K562 (cell line): Measurements from ENCODE around the gene CCDC17. TPM values are rescaled to one million over a fixed set of nuclear protein-coding genes. Genes with fewer than 3 reads are reported as not detected.

Experiments used
- BRD9 ChIP-seq: fragments of 450-650 bp; IDR thresholded peaks from 2 replicates; pipeline ENCODE4 v1.6.1; 2018; ENCODE audit warnings: low read depth; ENCODE audit not compliant: partially characterized antibody
- CHD2 ChIP-seq: IDR thresholded peaks from 2 replicates; pipeline ENCODE4 v1.6.1; 2011; ENCODE audit warnings: low read depth, low read length
- HNRNPUL1 ChIP-seq: fragments of 200-400 bp; formaldehyde crosslinking; IDR thresholded peaks from 2 replicates; pipeline ENCODE4 v1.6.1; 2017; ENCODE audit warnings: low read length
- ILF3 ChIP-seq: fragments of 450-650 bp; IDR thresholded peaks from 2 replicates; pipeline ENCODE4 v1.6.1; 2018; ENCODE audit warnings: antibody characterized with exemption, mild to moderate bottlenecking, moderate library complexity, borderline replicate concordance
- MTA1 ChIP-seq: fragments of 450-650 bp; IDR thresholded peaks from 2 replicates; pipeline ENCODE4 v1.6.1; 2017; ENCODE audit warnings: borderline replicate concordance
- MYC ChIP-seq, 2 experiments: fragments of 250-450 bp in 1 of 2; sonication (Bioruptor Pico) in 1 of 2; IDR thresholded peaks; 2 replicates each; pipeline versions ENCODE4 v1.5.1 to v1.6.1; 2012 to 2021; ENCODE audit warnings: low read depth in 2 of 2, borderline replicate concordance in 1 of 2, improper control_type of control experiment in 1 of 2, low read length in 1 of 2, mild to moderate bottlenecking in 1 of 2, moderate library complexity in 1 of 2
- NR2F6 ChIP-seq: fragments of 450-650 bp; formaldehyde crosslinking; IDR thresholded peaks from 2 replicates; pipeline ENCODE4 v1.4.0; 2020; ENCODE audit warnings: mild to moderate bottlenecking
- PHF21A ChIP-seq: fragments of 450-650 bp; IDR thresholded peaks from 2 replicates; pipeline ENCODE4 v1.6.1; 2017; ENCODE audit warnings: low read depth, borderline replicate concordance
- SETDB1 ChIP-seq: IDR thresholded peaks from one replicate; pipeline ENCODE4 v1.6.1; 2012; ENCODE audit warnings: low read length, control low read depth, inconsistent platforms
- SMC3 ChIP-seq: conservative IDR thresholded peaks from 2 replicates; pipeline ENCODE4 v1.6.1; 2011; ENCODE audit warnings: low read depth, low read length, improper control_type of control experiment; ENCODE audit not compliant: insufficient read depth
- THRAP3 ChIP-seq: fragments of 450-650 bp; IDR thresholded peaks from 2 replicates; pipeline ENCODE4 v1.6.1; 2016; ENCODE audit warnings: mild to moderate bottlenecking, inconsistent platforms, borderline replicate concordance
- ZBTB1 ChIP-seq: sonication (generic); formaldehyde crosslinking; IDR thresholded peaks from 2 replicates; pipeline ENCODE4 v1.8.1; 2023; ENCODE audit warnings: missing genetic modification reagents, low read depth, mild to moderate bottlenecking, borderline replicate concordance
- ZKSCAN1 ChIP-seq: fragments of 150-350 bp; IDR thresholded peaks from 2 replicates; pipeline ENCODE4 v1.6.1; 2016; ENCODE audit warnings: low read depth, low read length
- ZNF232 ChIP-seq: sonication (generic); formaldehyde crosslinking; IDR thresholded peaks from 2 replicates; pipeline ENCODE4 v1.8.0; 2022; ENCODE audit warnings: mild to moderate bottlenecking, missing genetic modification reagents
- ZNF583 ChIP-seq: fragments of 250-450 bp; sonication (Bioruptor Pico); IDR thresholded peaks from 2 replicates; pipeline ENCODE4 v1.4.0; 2020
- ZNF696 ChIP-seq: fragments of 250-450 bp; sonication (Bioruptor Pico); conservative IDR thresholded peaks from 2 replicates; pipeline ENCODE4 v1.4.0; 2020; ENCODE audit warnings: mild to moderate bottlenecking, moderate library complexity
- polyA plus RNA-seq, 8 experiments: library from polyadenylated mRNA; depleted of rRNA in 4 of 8; stranded (reverse) in 5 of 8; unstranded in 3 of 8; fragments of >200 nt; fragmentation: Nextera tagmentation in 2 of 8; fragmentation: Illumina TruSeq in 1 of 8; extraction: Ambion mirVana in 2 of 8; extraction: Trizol in 1 of 8; gene quantifications; 2 replicates each; pipeline versions ENCODE4 v1.2.1 to v1.2.3, GENCODE V29; 2011 to 2014; ENCODE audit warnings: inconsistent platforms in 1 of 8, missing spikeins in 1 of 8
- total RNA-seq, 7 experiments: library from RNA; depleted of rRNA in 6 of 7; stranded (reverse); fragments of >200 nt in 6 of 7; fragmentation: Illumina TruSeq in 2 of 7; extraction: Trizol in 2 of 7; gene quantifications; 2 replicates each; pipeline versions ENCODE4 v1.2.1 to v1.2.3, GENCODE V29; 2011 to 2021; ENCODE audit warnings: low replicate concordance in 1 of 7
- TF ChIP-seq, protein P1 (sequence below): sonication (generic); formaldehyde crosslinking; IDR thresholded peaks from 2 replicates; pipeline ENCODE4 v1.8.0; 2022; ENCODE audit warnings: mild to moderate bottlenecking, missing genetic modification reagents
- TF ChIP-seq, protein P2 (sequence below): fragments of 200-800 bp; sonication (Bioruptor generic); IDR thresholded peaks from 2 replicates; pipeline ENCODE4 v1.6.1; 2016; ENCODE audit warnings: missing genetic modification characterization, missing compliant biosample characterization

CCDC17 gene
- total and polyA plus RNA-seq, 9 of the 15 experiments (the other 6 are each of a cell fraction or from before 2014, with no cell fraction given), result 0.20 to 2.4 (median 0.85) TPM

DNA sequence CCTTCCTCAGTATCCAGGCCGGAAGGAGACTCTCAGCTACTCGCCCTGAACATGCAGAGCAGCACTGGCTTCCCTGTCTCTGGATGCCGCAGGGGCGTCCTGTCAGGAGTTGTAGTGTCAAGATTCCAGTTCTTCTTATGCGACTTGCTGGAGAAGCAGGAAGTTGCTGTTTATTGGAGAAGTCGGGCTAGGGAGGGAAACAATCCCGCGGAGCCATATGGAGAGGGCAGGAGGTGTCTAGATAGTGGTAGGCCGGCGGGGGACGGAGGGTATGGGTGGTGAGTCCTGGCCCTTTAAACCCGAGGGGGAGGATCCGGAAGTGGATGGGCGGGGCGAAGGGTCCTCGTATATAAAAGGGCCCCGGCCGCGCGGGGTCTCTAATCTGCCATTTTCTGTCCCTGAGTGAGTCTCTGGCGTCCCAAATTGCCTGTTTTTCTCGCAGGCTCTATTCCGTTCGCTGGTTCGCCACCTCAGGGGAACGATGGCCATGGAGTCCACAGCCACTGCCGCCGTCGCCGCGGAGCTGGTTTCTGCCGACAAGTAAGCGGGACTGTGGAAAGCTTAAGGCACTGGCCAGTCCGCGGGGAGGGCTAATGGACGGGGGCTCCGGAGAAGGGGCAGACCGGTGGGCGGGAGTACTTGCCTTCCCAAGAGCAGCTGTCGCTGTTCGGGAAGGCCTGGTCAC is 40.0 kb downstream of the CCDC17 start, which contains the start of gene NASP (continued):
- TF ChIP-seq, protein P1, sequence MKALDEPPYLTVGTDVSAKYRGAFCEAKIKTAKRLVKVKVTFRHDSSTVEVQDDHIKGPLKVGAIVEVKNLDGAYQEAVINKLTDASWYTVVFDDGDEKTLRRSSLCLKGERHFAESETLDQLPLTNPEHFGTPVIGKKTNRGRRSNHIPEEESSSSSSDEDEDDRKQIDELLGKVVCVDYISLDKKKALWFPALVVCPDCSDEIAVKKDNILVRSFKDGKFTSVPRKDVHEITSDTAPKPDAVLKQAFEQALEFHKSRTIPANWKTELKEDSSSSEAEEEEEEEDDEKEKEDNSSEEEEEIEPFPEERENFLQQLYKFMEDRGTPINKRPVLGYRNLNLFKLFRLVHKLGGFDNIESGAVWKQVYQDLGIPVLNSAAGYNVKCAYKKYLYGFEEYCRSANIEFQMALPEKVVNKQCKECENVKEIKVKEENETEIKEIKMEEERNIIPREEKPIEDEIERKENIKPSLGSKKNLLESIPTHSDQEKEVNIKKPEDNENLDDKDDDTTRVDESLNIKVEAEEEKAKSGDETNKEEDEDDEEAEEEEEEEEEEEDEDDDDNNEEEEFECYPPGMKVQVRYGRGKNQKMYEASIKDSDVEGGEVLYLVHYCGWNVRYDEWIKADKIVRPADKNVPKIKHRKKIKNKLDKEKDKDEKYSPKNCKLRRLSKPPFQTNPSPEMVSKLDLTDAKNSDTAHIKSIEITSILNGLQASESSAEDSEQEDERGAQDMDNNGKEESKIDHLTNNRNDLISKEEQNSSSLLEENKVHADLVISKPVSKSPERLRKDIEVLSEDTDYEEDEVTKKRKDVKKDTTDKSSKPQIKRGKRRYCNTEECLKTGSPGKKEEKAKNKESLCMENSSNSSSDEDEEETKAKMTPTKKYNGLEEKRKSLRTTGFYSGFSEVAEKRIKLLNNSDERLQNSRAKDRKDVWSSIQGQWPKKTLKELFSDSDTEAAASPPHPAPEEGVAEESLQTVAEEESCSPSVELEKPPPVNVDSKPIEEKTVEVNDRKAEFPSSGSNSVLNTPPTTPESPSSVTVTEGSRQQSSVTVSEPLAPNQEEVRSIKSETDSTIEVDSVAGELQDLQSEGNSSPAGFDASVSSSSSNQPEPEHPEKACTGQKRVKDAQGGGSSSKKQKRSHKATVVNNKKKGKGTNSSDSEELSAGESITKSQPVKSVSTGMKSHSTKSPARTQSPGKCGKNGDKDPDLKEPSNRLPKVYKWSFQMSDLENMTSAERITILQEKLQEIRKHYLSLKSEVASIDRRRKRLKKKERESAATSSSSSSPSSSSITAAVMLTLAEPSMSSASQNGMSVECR (CRISPR knock-in tag), result peak; percentile 95
- TF ChIP-seq CHD2 (peak; percentile 45; the same call in 1 of the 2 replicates), SMC3 (no peak), ZNF696 (CRISPR knock-in tag) (no peak), THRAP3 (peak; percentile 83), ZKSCAN1 (peak; percentile 4; the same call in 1 of the 2 replicates), NR2F6 (CRISPR knock-in tag) (no peak), HNRNPUL1 (no peak; the same call in 1 of the 2 replicates), PHF21A (peak; percentile 74), ZNF583 (CRISPR knock-in tag) (0 out of 2 replicates have a peak, but pooled peaks have one; percentile 21), ILF3 (no peak; the same call in 1 of the 2 replicates), ZBTB1 (CRISPR knock-in tag) (no peak), BRD9 (peak; percentile 80), SETDB1 (no peak), MTA1 (no peak), MYC (IDR thresholded peaks at IDR 0.05; ENCODE audit: low read depth, low read length) (peak; percentile 41; the same call in 1 of the 2 replicates), MYC (CRISPR knock-in tag; IDR thresholded peaks at IDR 0.05; ENCODE audit: borderline replicate concordance, low read depth) (peak; percentile 67; the same call in 1 of the 2 replicates), ZNF232 (CRISPR knock-in tag) (peak; percentile 89)
- TF ChIP-seq, protein P2, sequence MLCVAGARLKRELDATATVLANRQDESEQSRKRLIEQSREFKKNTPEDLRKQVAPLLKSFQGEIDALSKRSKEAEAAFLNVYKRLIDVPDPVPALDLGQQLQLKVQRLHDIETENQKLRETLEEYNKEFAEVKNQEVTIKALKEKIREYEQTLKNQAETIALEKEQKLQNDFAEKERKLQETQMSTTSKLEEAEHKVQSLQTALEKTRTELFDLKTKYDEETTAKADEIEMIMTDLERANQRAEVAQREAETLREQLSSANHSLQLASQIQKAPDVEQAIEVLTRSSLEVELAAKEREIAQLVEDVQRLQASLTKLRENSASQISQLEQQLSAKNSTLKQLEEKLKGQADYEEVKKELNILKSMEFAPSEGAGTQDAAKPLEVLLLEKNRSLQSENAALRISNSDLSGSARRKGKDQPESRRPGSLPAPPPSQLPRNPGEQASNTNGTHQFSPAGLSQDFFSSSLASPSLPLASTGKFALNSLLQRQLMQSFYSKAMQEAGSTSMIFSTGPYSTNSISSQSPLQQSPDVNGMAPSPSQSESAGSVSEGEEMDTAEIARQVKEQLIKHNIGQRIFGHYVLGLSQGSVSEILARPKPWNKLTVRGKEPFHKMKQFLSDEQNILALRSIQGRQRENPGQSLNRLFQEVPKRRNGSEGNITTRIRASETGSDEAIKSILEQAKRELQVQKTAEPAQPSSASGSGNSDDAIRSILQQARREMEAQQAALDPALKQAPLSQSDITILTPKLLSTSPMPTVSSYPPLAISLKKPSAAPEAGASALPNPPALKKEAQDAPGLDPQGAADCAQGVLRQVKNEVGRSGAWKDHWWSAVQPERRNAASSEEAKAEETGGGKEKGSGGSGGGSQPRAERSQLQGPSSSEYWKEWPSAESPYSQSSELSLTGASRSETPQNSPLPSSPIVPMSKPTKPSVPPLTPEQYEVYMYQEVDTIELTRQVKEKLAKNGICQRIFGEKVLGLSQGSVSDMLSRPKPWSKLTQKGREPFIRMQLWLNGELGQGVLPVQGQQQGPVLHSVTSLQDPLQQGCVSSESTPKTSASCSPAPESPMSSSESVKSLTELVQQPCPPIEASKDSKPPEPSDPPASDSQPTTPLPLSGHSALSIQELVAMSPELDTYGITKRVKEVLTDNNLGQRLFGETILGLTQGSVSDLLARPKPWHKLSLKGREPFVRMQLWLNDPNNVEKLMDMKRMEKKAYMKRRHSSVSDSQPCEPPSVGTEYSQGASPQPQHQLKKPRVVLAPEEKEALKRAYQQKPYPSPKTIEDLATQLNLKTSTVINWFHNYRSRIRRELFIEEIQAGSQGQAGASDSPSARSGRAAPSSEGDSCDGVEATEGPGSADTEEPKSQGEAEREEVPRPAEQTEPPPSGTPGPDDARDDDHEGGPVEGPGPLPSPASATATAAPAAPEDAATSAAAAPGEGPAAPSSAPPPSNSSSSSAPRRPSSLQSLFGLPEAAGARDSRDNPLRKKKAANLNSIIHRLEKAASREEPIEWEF (CRISPR knock-in tag), result no peak
